ENCODE results near the gene C16orf96. TPM values are rescaled to one million over a fixed set of nuclear protein-coding genes. Genes with fewer than 3 reads are reported as not detected.

C16orf96 gene
- total RNA-seq, 4 donors from 2014 or later: 0.19 to 0.36 TPM; not detected in 2

DNA sequence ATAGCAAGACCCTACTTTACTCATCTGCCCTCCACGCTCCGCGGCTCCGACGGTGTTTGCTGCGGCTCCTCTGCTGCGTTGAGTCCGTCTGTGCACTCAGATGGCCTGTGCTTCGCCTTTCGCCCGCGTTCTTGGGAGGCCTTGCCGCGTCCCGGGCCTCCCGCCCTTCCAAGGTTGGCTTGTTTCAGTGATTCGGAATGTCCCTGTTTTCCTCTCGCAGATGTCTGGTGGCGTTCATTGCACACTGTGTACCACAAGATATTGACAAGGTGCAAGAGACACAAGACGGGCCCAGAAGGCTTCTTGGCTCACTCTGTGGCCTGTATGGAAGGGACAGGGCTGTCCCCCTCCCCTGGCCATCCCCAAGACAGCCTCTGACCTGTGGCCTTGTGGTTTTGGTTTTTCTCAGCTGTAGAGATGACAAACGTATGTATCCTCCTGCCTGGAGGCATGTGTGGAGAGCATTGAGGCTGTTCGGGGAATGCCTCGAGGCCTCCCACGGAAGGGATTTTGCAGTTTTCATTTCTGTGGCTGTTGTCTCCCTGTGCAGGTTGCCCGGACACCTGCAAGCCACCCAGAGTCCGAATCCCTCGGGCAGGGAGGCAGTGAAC is 83.9 kb downstream of the C16orf96 start:
- DNase-seq (ENCODE audit: low spot score) (no peak), ATAC-seq (ENCODE audit: low FRiP score) (no peak)
- TF ChIP-seq, protein P1, sequence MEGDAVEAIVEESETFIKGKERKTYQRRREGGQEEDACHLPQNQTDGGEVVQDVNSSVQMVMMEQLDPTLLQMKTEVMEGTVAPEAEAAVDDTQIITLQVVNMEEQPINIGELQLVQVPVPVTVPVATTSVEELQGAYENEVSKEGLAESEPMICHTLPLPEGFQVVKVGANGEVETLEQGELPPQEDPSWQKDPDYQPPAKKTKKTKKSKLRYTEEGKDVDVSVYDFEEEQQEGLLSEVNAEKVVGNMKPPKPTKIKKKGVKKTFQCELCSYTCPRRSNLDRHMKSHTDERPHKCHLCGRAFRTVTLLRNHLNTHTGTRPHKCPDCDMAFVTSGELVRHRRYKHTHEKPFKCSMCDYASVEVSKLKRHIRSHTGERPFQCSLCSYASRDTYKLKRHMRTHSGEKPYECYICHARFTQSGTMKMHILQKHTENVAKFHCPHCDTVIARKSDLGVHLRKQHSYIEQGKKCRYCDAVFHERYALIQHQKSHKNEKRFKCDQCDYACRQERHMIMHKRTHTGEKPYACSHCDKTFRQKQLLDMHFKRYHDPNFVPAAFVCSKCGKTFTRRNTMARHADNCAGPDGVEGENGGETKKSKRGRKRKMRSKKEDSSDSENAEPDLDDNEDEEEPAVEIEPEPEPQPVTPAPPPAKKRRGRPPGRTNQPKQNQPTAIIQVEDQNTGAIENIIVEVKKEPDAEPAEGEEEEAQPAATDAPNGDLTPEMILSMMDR (IDR thresholded peaks at IDR 0.05): no peak

DNA sequence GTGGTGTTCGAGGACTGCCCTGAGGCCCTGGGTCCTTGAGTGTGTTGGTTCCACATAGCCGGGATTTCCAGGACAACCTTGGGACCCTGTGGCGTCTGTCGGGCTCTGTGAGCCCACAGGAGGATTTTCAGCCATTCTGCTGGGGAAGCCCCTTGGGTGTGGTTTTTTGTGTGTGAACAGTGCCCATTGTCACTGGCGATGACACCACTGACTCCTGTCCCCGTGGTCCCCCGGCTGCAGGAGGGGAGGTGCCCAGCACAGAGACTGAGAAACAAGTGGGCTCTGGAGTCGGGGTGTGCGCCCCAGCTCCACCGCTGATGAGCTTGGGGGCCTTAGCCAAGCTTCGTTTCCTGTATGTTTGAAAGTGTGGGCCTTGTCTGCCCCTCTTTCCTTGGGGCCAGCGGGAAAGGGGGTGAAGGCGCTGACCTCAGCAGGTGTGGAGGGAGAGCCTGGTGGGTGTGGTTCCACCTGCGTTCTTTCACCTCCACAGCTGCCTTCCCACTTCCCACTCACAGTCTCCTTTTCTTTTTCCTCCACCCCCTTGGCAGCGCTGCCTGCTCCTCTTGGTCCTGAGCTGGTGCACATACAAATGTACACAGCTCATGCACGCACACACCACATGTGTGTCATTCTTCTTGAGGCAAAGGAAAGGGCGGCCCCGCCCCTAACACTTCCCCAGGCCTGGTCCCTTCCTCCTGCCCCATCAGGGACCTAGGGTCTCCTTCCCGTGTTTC is 84.6 kb downstream of the C16orf96 start:
- TF ChIP-seq, protein P1 (IDR thresholded peaks at IDR 0.05): no peak
- DNase-seq (ENCODE audit: low spot score) (no peak), ATAC-seq (ENCODE audit: low FRiP score) (no peak)

DNA sequence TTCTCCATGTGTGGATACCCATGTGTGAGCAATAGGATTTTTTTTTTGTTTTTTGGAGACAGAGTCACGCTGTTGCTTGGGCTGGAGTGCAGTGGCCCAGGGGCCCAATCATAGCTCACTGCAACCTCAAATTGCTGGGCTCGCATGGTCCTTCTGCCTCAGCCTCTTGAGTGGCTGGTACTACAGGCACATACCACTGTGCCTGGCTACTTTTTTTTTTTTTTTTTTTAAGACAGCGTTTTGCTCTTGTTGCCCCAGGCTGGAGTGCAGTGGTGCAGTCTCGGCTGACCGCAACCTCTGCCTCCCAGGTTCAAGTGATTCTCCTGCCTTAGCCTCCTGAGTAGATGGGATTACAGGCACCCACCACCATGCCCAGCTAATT is 85.2 kb downstream of the C16orf96 start:
- DNase-seq (ENCODE audit: low spot score): no peak
- TF ChIP-seq, protein P1 (IDR thresholded peaks at IDR 0.05): no peak
- ATAC-seq (ENCODE audit: low FRiP score): no peak

DNA sequence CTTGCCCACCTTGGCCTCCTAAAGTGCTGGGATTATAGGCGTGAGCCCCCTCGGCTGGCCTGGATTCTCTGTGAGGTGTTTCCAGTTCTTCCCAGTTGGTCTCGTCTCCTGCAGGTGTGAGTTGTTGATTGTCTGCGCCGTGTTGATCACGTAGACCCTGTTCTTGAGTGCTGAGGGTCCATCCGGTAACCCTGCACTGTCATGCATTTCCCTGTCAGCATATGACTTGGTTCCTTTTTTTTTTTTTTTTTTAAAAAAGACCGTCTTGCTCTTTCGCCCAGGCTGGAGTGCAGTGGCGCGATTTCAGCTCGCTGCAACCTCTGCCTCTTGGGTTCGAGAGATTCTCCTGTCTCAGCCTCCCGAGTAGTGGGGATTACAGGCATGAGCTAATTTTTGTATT is 85.8 kb downstream of the C16orf96 start:
- TF ChIP-seq, protein P1 (IDR thresholded peaks at IDR 0.05): no peak
- ATAC-seq (ENCODE audit: low FRiP score): no peak

DNA sequence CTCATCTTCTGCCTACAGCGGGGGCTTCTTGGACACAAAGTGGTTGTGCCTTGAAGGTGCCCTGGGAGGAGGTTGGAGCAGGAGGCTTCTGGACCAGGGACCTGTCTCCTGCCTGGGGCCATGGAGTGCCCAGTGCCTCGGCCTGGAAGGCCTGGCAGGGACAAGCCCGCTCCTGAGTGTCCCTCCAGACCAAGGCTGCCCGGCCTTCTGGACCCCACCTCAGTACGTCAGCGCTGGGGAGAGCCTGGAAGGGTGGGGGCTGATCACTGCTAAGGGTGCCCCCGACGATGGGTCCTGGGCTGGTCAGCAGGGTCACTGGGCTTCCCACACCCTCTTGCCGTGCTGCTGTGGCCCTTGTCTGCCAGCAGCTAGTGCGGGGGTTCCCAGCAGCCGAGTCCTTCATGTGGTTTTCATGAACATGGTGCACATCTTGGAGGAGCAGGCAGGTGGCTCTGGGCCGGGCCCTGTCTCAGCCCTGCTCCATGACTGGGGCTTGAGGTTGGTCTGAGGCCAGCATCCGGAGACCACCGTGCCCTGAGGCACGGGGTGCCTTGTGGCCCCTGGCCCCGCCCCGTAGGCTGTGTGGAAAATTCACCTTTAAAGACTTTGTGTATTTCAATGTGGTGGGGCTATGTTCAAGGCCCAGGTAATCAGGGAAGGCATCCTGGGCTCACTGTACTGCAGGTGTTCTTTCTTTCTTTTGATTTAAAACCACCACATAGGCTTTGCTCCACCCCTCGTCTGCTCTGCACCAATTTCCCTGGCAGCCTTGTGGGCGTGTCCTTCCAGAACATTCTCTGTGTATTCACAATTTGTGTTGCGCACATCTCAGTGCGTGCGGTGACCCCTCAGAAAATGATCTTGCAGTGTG is 90.9 kb downstream of the C16orf96 start:
- TF ChIP-seq, protein P1 (IDR thresholded peaks at IDR 0.05): no peak
- DNase-seq (ENCODE audit: low spot score) (no peak), ATAC-seq (ENCODE audit: low FRiP score) (peak; percentile 26)

More for the DNA sequence above, 85.8 kb downstream of the C16orf96 start:
- no peak for DNase-seq (ENCODE audit: low spot score)

DNA sequence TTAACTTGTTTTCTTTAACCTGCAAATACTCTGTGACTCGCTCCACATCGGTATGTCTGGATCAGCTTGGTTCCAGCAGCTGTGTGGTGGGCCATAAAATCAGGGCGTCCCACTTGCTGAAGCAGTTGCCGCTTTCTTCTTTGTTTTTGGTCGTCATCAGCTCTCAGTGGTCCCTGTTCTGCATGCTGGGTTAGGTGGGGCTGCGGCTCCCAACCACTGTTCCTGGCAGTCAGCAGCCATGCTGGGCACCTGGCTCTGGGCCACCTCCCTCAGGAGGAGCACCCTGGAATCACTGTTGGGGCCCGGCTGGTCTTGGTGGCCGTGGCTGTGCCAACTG is 91.5 kb downstream of the C16orf96 start:
- TF ChIP-seq, protein P1 (IDR thresholded peaks at IDR 0.05): no peak
- DNase-seq (ENCODE audit: low spot score): no peak
- no peak for ATAC-seq (ENCODE audit: low FRiP score)
